ENCODE data around the gene TMEM200B.

- TF ChIP-seq POLR2AphosphoS5 (IDR thresholded peaks at IDR 0.05; ENCODE audit: insufficient read depth in 1 of 2, low read depth in 1 of 2) (no peak), CTCF (IDR thresholded peaks at IDR 0.05) (no peak), POLR2A (IDR thresholded peaks at IDR 0.05) (no peak)
Measured at GRCh38 chr1:29084196-29084521, 39.5 kb downstream of the TMEM200B start.
